B cell (primary cell): Measurements from ENCODE around the gene ITCH. TPM values are rescaled to one million over a fixed set of nuclear protein-coding genes. Genes with fewer than 3 reads are reported as not detected.

ENCODE experiments used
- ATAC-seq: fragments of 200-7000 bp; cut with Tn5 transposase; one replicate; pipeline ENCODE4 v1.10.0; 2021; ENCODE audit warnings: low read depth, mild to moderate bottlenecking, moderate number of reproducible peaks, moderate library complexity
- CTCF ChIA-PET: fragments of 350-600 bp; sonication (Branson Sonifier 250); formaldehyde crosslinking; loops from one replicate; lab custom pipeline; 2021; ENCODE audit warnings: antibody characterized with exemption, inconsistent platforms; lab: Charles Lee
- POLR2A ChIA-PET: fragments of 350-600 bp; sonication (Branson Sonifier 250); formaldehyde crosslinking; loops from one replicate; lab custom pipeline; 2021; ENCODE audit warnings: antibody characterized with exemption; lab: Charles Lee
- DNase-seq: peaks from one replicate; pipeline ENCODE4 v3.0.0; 2013
- H2AFZ ChIP-seq: 2 replicates; pipeline ENCODE4 v1.6.1; 2012; ENCODE audit warnings: mild to moderate bottlenecking, low read depth, low read length; ENCODE audit not compliant: insufficient read depth, poor library complexity, severe bottlenecking
- H3K27ac ChIP-seq, 2 donors: 1 replicate in 1 of 2; 2 replicates in 1 of 2; pipeline ENCODE4 v1.5.1; 2012 to 2013; ENCODE audit warnings: low read length in 2 of 2, mild to moderate bottlenecking in 2 of 2, moderate library complexity in 1 of 2
- H3K27me3 ChIP-seq, 4 experiments: fragments of 200-600 bp in 1 of 4; sonication (generic) in 1 of 4; replicated peaks in 1 of 4; 1 replicate in 2 of 4; 2 replicates in 2 of 4; pipeline versions ENCODE4 v1.6.1 to v1.7.0; 2013 to 2016; ENCODE audit warnings: low read length in 3 of 4, mild to moderate bottlenecking in 2 of 4, mixed read lengths in 1 of 4, moderate library complexity in 1 of 4; ENCODE audit not compliant: insufficient read depth in 4 of 4, control insufficient read depth in 3 of 4; ENCODE audit errors: control extremely low read depth in 1 of 4
- H3K36me3 ChIP-seq, 2 experiments: replicated peaks in 1 of 2; 1 replicate in 1 of 2; 2 replicates in 1 of 2; pipeline versions ENCODE4 v1.6.1 to v1.7.1; 2013; ENCODE audit warnings: low read length in 1 of 2; ENCODE audit not compliant: insufficient read depth in 2 of 2, control insufficient read depth in 1 of 2; ENCODE audit errors: control extremely low read depth in 1 of 2, extremely low read depth in 1 of 2
- H3K4me1 ChIP-seq, 2 donors: fragments of 200-600 bp in 1 of 2; sonication (generic) in 1 of 2; 1 replicate in 1 of 2; 2 replicates in 1 of 2; pipeline versions ENCODE4 v1.5.1 to v1.6.1; 2013 to 2017; ENCODE audit warnings: low read length in 2 of 2; ENCODE audit not compliant: control insufficient read depth in 2 of 2, insufficient read depth in 2 of 2
- H3K4me2 ChIP-seq: replicated peaks from 2 replicates; pipeline ENCODE3; 2012; ENCODE audit warnings: mild to moderate bottlenecking, low read depth, low read length; ENCODE audit not compliant: poor library complexity, severe bottlenecking
- H3K4me3 ChIP-seq, 5 experiments: fragments of 200-600 bp in 1 of 5; sonication (generic) in 1 of 5; 1 replicate in 3 of 5; 2 replicates in 2 of 5; pipeline versions ENCODE4 v1.5.1 to v1.7.0; 2011 to 2016; ENCODE audit warnings: low read length in 4 of 5, mild to moderate bottlenecking in 4 of 5, low read depth in 2 of 5, control low read depth in 1 of 5, moderate library complexity in 1 of 5; ENCODE audit not compliant: insufficient read depth in 1 of 5; ENCODE audit errors: control extremely low read depth in 1 of 5, extremely low read depth in 1 of 5
- H3K79me2 ChIP-seq: fragments of 200-600 bp; sonication (generic); one replicate; pipeline ENCODE4 v1.6.0; 2016; ENCODE audit warnings: low read length; ENCODE audit not compliant: control insufficient read depth, insufficient read depth
- H3K9ac ChIP-seq: fragments of 200-600 bp; sonication (generic); 2 replicates; pipeline ENCODE4 v1.6.1; 2017; ENCODE audit warnings: mild to moderate bottlenecking, low read length, moderate library complexity
- H3K9me3 ChIP-seq, 3 donors: one replicate each; pipeline versions ENCODE4 v1.6.1 to v1.7.1; 2013; ENCODE audit warnings: low read length in 2 of 3; ENCODE audit not compliant: control insufficient read depth in 2 of 3, insufficient read depth in 1 of 3; ENCODE audit errors: control extremely low read depth in 1 of 3
- H4K20me1 ChIP-seq: 2 replicates; pipeline ENCODE4 v1.6.0; 2012; ENCODE audit warnings: mild to moderate bottlenecking, low read length; ENCODE audit not compliant: insufficient read depth, control insufficient read depth, poor library complexity, severe bottlenecking
- H3K27ac Mint-ChIP-seq: one replicate; pipeline ENCODE4 v1.8.0; 2021; ENCODE audit warnings: mixed read lengths
- H3K27me3 Mint-ChIP-seq: one replicate; pipeline ENCODE4 v1.8.0; 2021; ENCODE audit warnings: mixed read lengths
- H3K4me1 Mint-ChIP-seq: one replicate; pipeline ENCODE4 v1.8.0; 2021; ENCODE audit warnings: mixed read lengths
- H3K4me3 Mint-ChIP-seq: one replicate; pipeline ENCODE4 v1.8.0; 2021; ENCODE audit warnings: mixed read lengths
- H3K9me3 Mint-ChIP-seq: one replicate; pipeline ENCODE4 v1.8.0; 2022; ENCODE audit warnings: mixed read lengths; ENCODE audit not compliant: insufficient read depth
- CTCF ChIP-seq: fragments of 200-600 bp; IDR thresholded peaks from one replicate; pipeline ENCODE4 v1.8.0; 2022; ENCODE audit warnings: antibody characterized with exemption, mild to moderate bottlenecking
- EZH2 ChIP-seq: IDR thresholded peaks from 2 replicates; pipeline ENCODE4 v1.6.1; 2012; ENCODE audit warnings: borderline replicate concordance, low read depth, mild to moderate bottlenecking, moderate library complexity, low read length; ENCODE audit not compliant: insufficient read depth, poor library complexity, severe bottlenecking
- WGBS: methylation state at CpG from one replicate; pipeline ENCODE4 v1.1.5; 2013; ENCODE audit warnings: missing lambda C conversion rate; ENCODE audit not compliant: insufficient coverage; 5-methylcytosine and 5-hydroxymethylcytosine counted together
- intact Hi-C: fragments of 100-400 bp; cut with micrococcal nuclease; formaldehyde crosslinking; loops from one replicate; pipeline ENCODE4 v1.10.0; 2022
- polyA plus RNA-seq: library from polyadenylated mRNA; depleted of rRNA; stranded (reverse); fragments of >200 nt; gene quantifications from 2 replicates; pipeline ENCODE4 v1.2.3, GENCODE V29; 2012
- total RNA-seq, 2 donors: library from RNA; stranded (reverse); fragments of 120-200 nt in 1 of 2; gene quantifications; 1 replicate in 1 of 2; 2 replicates in 1 of 2; pipeline versions ENCODE4 v1.2.3 to v1.2.4, GENCODE V29; 2013 to 2022

Gene ITCH
- total and polyA plus RNA-seq, 2 donors (not counting 1 experiment from before 2014, with no cell fraction given): 10.0 to 110 TPM

GRCh38 chr20:34468951-34469350, 105.9 kb downstream of the ITCH start:
- TF ChIP-seq CTCF (no peak), EZH2 (no peak)
- Mint-ChIP-seq H3K27me3 (no peaks in the 10 kb centered on the region), H3K27ac (no peak overlapping the region), H3K4me1 (peaks cover 2% of the 10 kb centered on the region), H3K9me3 (no peaks in the 10 kb centered on the region), H3K4me3 (no peak overlapping the region)
- Histone ChIP-seq H3K27me3 (no peaks in the 10 kb centered on the region), H3K4me3 (no peak overlapping the region), H3K4me2 (no peak overlapping the region), H3K36me3 (peaks cover 6 to 42% of the 10 kb centered on the region in 2 experiments), H3K27ac (no peak overlapping the region), H2AFZ (no peak overlapping the region), H3K4me1 (no peaks in the 10 kb centered on the region), H4K20me1 (no peaks in the 10 kb centered on the region), H3K9ac (no peak overlapping the region), H3K9me3 (no peaks in the 10 kb centered on the region), H3K79me2 (peaks cover 8% of the 10 kb centered on the region)
- no peak for DNase-seq
- intact Hi-C loops: no loop called here
- ATAC-seq: no peak
- CTCF ChIA-PET: interaction anchor here (2.0 kb wide), 1 partner anchor 156 kb away, joined by 7 read pairs; no protein-coding TSS in a partner anchor
- 100% methylated on average over 1 of the region's 1 CpG for WGBS
- POLR2A ChIA-PET: no interaction called here

- TF ChIP-seq CTCF (no peak), EZH2 (no peak)
- CTCF ChIA-PET: interaction anchor here (0.7 to 2.3 kb wide), 3 partner anchors 8 to 160 kb away, joined by 3 to 21 read pairs (median 4); no protein-coding TSS in a partner anchor
These were observed 109.3 kb downstream of the ITCH start for GRCh38 chr20:34472246-34472925.

More at GRCh38 chr20:34472246-34472925, 109.3 kb downstream of the ITCH start:
- POLR2A ChIA-PET: no interaction called here
- Histone ChIP-seq H2AFZ (no peak overlapping the region), H3K36me3 (peaks cover 4 to 40% of the 10 kb centered on the region in 2 experiments), H3K9me3 (no peaks in the 10 kb centered on the region), H3K27ac (no peak overlapping the region), H4K20me1 (no peaks in the 10 kb centered on the region), H3K4me1 (peaks cover 0 to 3% of the 10 kb centered on the region in 2 donors), H3K4me2 (no peak overlapping the region), H3K4me3 (no peak overlapping the region), H3K27me3 (no peaks in the 10 kb centered on the region), H3K79me2 (peaks cover 3% of the 10 kb centered on the region), H3K9ac (no peak overlapping the region)
- ATAC-seq: no peak
- Mint-ChIP-seq H3K4me1 (peaks cover 9% of the 10 kb centered on the region), H3K9me3 (no peaks in the 10 kb centered on the region), H3K4me3 (no peak overlapping the region), H3K27ac (peak overlapping the region; percentile 59), H3K27me3 (no peaks in the 10 kb centered on the region)
- DNase-seq: no peak
- 96% methylated on average over 3 of the region's 6 CpGs for WGBS
- intact Hi-C loops: no loop called here
